GM23338 (cell line): ENCODE data around the gene KLHL18. TPM values are rescaled to one million over a fixed set of nuclear protein-coding genes. Genes with fewer than 3 reads are reported as not detected.

Experiments used
- ATAC-seq: fragments of 200-7000 bp; cut with Tn5 transposase; 3 replicates; pipeline ENCODE4 v1.9.1; 2020
- DNase-seq: peaks from one replicate; pipeline ENCODE4 v3.0.0-alpha.2; 2015; ENCODE audit warnings: low spot score
- H2AFZ ChIP-seq: fragments of 200-600 bp; sonication (generic); 2 replicates; pipeline ENCODE4 v1.8.0; 2016; ENCODE audit warnings: antibody characterized with exemption, mild to moderate bottlenecking, moderate library complexity
- H3F3A ChIP-seq: fragments of 200-600 bp; sonication (generic); replicated peaks from 2 replicates; pipeline ENCODE4 v1.8.0; 2017; ENCODE audit warnings: antibody characterized with exemption, mixed run types, low read depth
- H3K27ac ChIP-seq: fragments of 200-600 bp; sonication (generic); 2 replicates; pipeline ENCODE4 v1.6.1; 2016; ENCODE audit warnings: low read depth
- H3K27me3 ChIP-seq: fragments of 200-600 bp; sonication (generic); 2 replicates; pipeline ENCODE4 v1.8.0; 2016; ENCODE audit warnings: mild to moderate bottlenecking, mixed run types, moderate library complexity; ENCODE audit not compliant: insufficient read depth
- H3K36me3 ChIP-seq: fragments of 200-600 bp; sonication (generic); 2 replicates; pipeline ENCODE4 v1.8.0; 2016; ENCODE audit warnings: mild to moderate bottlenecking; ENCODE audit not compliant: insufficient read depth
- H3K4me1 ChIP-seq: fragments of 200-600 bp; sonication (generic); 2 replicates; pipeline ENCODE4 v1.8.0; 2016; ENCODE audit warnings: mild to moderate bottlenecking, moderate library complexity; ENCODE audit not compliant: insufficient read depth
- H3K4me2 ChIP-seq: fragments of 200-600 bp; sonication (generic); 2 replicates; pipeline ENCODE4 v1.7.1; 2017; ENCODE audit warnings: mixed run types
- H3K4me3 ChIP-seq: fragments of 200-600 bp; sonication (generic); 2 replicates; pipeline ENCODE4 v1.6.1; 2016; ENCODE audit warnings: mixed run types
- H3K79me2 ChIP-seq: fragments of 200-600 bp; sonication (generic); replicated peaks from 2 replicates; pipeline ENCODE4 v1.8.0; 2017; ENCODE audit warnings: mild to moderate bottlenecking; ENCODE audit not compliant: insufficient read depth
- H3K9me2 ChIP-seq: fragments of 200-600 bp; sonication (generic); 2 replicates; pipeline ENCODE4 v1.8.0; 2017; ENCODE audit not compliant: insufficient read depth
- H4K20me1 ChIP-seq: fragments of 200-600 bp; sonication (generic); replicated peaks from 2 replicates; pipeline ENCODE4 v1.8.0; 2017; ENCODE audit warnings: mild to moderate bottlenecking; ENCODE audit not compliant: insufficient read depth
- H3K27ac Mint-ChIP-seq: 2 replicates; pipeline ENCODE4 v1.8.0; 2020; ENCODE audit warnings: inconsistent platforms, mild to moderate bottlenecking, moderate library complexity, mixed read lengths
- H3K27me3 Mint-ChIP-seq: 3 replicates; pipeline ENCODE4 v1.8.0; 2022; ENCODE audit warnings: low read depth, mild to moderate bottlenecking, moderate library complexity, mixed read lengths, inconsistent platforms; ENCODE audit not compliant: insufficient read depth, poor library complexity
- H3K36me3 Mint-ChIP-seq: 3 replicates; pipeline ENCODE4 v1.8.0; 2021; ENCODE audit warnings: low read depth, mild to moderate bottlenecking, inconsistent platforms, moderate library complexity, mixed read lengths
- H3K4me1 Mint-ChIP-seq: 3 replicates; pipeline ENCODE4 v1.8.0; 2020; ENCODE audit warnings: mild to moderate bottlenecking, inconsistent platforms, mixed read lengths
- H3K4me3 Mint-ChIP-seq: 3 replicates; pipeline ENCODE4 v1.8.0; 2021; ENCODE audit warnings: moderate library complexity, mild to moderate bottlenecking, inconsistent platforms, mixed read lengths
- H3K9me3 Mint-ChIP-seq: 3 replicates; pipeline ENCODE4 v1.8.0; 2020; ENCODE audit warnings: moderate library complexity, mild to moderate bottlenecking, inconsistent platforms, mixed read lengths
- CREB1 ChIP-seq: fragments of 250-450 bp; sonication (Bioruptor Pico); IDR thresholded peaks from 2 replicates; pipeline ENCODE4 v1.5.0; 2020; ENCODE audit warnings: low read depth, mild to moderate bottlenecking, moderate library complexity
- CTCF ChIP-seq, 2 experiments: fragments of 200-600 bp in 1 of 2; sonication (generic) in 1 of 2; conservative IDR thresholded peaks; 2 replicates each; pipeline versions ENCODE4 v1.5.1 to v1.6.1; 2016 to 2017; ENCODE audit warnings: antibody characterized with exemption in 2 of 2, low read depth in 2 of 2, mild to moderate bottlenecking in 2 of 2, moderate library complexity in 1 of 2
- EZH2 ChIP-seq: fragments of 200-600 bp; sonication (generic); IDR thresholded peaks from one replicate; pipeline ENCODE4 v1.8.0; 2017; ENCODE audit warnings: antibody characterized with exemption, mild to moderate bottlenecking, low read depth; ENCODE audit not compliant: unreplicated experiment
- EZH2phosphoT487 ChIP-seq: fragments of 200-600 bp; sonication (generic); IDR thresholded peaks from one replicate; pipeline ENCODE4 v1.8.1; 2018; ENCODE audit warnings: antibody characterized with exemption; ENCODE audit not compliant: unreplicated experiment
- JUNB ChIP-seq: IDR thresholded peaks from one replicate; pipeline ENCODE4 v1.6.1; 2016; ENCODE audit warnings: antibody characterized with exemption; ENCODE audit not compliant: unreplicated experiment
- NANOG ChIP-seq: IDR thresholded peaks from 2 replicates; pipeline ENCODE4 v1.6.1; 2016; ENCODE audit warnings: antibody characterized with exemption, borderline replicate concordance
- POLR2AphosphoS5 ChIP-seq: IDR thresholded peaks from 2 replicates; pipeline ENCODE4 v1.6.1; 2016; ENCODE audit warnings: antibody characterized with exemption, low read depth
- STAT1 ChIP-seq: IDR thresholded peaks from one replicate; pipeline ENCODE4 v1.6.1; 2016; ENCODE audit warnings: antibody characterized with exemption; ENCODE audit not compliant: unreplicated experiment
- ZNF114 ChIP-seq: fragments of 250-450 bp; sonication (Bioruptor Pico); IDR thresholded peaks from 2 replicates; pipeline ENCODE4 v1.5.0; 2020; ENCODE audit warnings: mild to moderate bottlenecking, moderate library complexity
- ZNF331 ChIP-seq: fragments of 250-450 bp; sonication (Bioruptor Pico); IDR thresholded peaks from 2 replicates; pipeline ENCODE4 v1.5.0; 2020; ENCODE audit warnings: low read depth, mild to moderate bottlenecking, moderate library complexity
- ZNF462 ChIP-seq: fragments of 250-450 bp; sonication (Bioruptor Pico); IDR thresholded peaks from 2 replicates; pipeline ENCODE4 v1.5.0; 2020; ENCODE audit warnings: mild to moderate bottlenecking, moderate library complexity
- polyA plus RNA-seq: library from polyadenylated mRNA; unstranded; fragments of >200 nt; fragmentation: Nextera tagmentation; extraction: Ambion mirVana; gene quantifications from 2 replicates; pipeline ENCODE4 v1.2.1, GENCODE V29; 2016
- total RNA-seq: library from RNA; depleted of rRNA; stranded (reverse); fragments of >200 nt; shearing (Covaris generic); gene quantifications from 2 replicates; pipeline ENCODE4 v1.2.3, GENCODE V29; 2014
- TF ChIP-seq, protein P1 (sequence below): IDR thresholded peaks from one replicate; pipeline ENCODE4 v1.6.1; 2018; ENCODE audit warnings: antibody characterized with exemption; ENCODE audit not compliant: unreplicated experiment
- TF ChIP-seq, protein P2 (sequence below): IDR thresholded peaks from 2 replicates; pipeline ENCODE4 v1.6.1; 2016; ENCODE audit warnings: antibody characterized with exemption

KLHL18 gene
- total and polyA plus RNA-seq, 2 experiments from 2014 or later: 11.3 to 18.1 TPM

- Histone ChIP-seq H4K20me1 (peaks cover 46% of the 10 kb centered on the region), H3K27ac (no peak overlapping the region), H3K4me2 (no peak overlapping the region), H3F3A (0 out of 2 replicates have a peak, but pooled peaks cover 5% of the 10 kb centered on the region), H3K9me2 (no peaks in the 10 kb centered on the region), H3K27me3 (no peaks in the 10 kb centered on the region), H3K4me3 (no peak overlapping the region), H2AFZ (no peak overlapping the region), H3K79me2 (peaks cover 98% of the 10 kb centered on the region), H3K4me1 (no peaks in the 10 kb centered on the region; the same call in 1 of the 2 replicates), H3K36me3 (no peaks in the 10 kb centered on the region)
- peaks cover 25% of the 10 kb centered on the region for H3K4me1 Mint-ChIP-seq
- peaks cover 3% of the 10 kb centered on the region for H3K27me3 Mint-ChIP-seq
- no peaks in the 10 kb centered on the region for H3K9me3 Mint-ChIP-seq
- H3K27ac Mint-ChIP-seq: no peak overlapping the region
- H3K36me3 Mint-ChIP-seq: peaks cover 10% of the 10 kb centered on the region; the same call in 1 of the 3 replicates
- no peak for TF ChIP-seq CREB1 (CRISPR knock-in tag)
- TF ChIP-seq JUNB: no peak
- TF ChIP-seq ZNF331 (CRISPR knock-in tag): no peak
- no peak for TF ChIP-seq ZNF114 (CRISPR knock-in tag)
- no peak for TF ChIP-seq NANOG
- TF ChIP-seq EZH2: no peak
- no peak for TF ChIP-seq STAT1
- TF ChIP-seq POLR2AphosphoS5: no peak
- TF ChIP-seq, protein P1, sequence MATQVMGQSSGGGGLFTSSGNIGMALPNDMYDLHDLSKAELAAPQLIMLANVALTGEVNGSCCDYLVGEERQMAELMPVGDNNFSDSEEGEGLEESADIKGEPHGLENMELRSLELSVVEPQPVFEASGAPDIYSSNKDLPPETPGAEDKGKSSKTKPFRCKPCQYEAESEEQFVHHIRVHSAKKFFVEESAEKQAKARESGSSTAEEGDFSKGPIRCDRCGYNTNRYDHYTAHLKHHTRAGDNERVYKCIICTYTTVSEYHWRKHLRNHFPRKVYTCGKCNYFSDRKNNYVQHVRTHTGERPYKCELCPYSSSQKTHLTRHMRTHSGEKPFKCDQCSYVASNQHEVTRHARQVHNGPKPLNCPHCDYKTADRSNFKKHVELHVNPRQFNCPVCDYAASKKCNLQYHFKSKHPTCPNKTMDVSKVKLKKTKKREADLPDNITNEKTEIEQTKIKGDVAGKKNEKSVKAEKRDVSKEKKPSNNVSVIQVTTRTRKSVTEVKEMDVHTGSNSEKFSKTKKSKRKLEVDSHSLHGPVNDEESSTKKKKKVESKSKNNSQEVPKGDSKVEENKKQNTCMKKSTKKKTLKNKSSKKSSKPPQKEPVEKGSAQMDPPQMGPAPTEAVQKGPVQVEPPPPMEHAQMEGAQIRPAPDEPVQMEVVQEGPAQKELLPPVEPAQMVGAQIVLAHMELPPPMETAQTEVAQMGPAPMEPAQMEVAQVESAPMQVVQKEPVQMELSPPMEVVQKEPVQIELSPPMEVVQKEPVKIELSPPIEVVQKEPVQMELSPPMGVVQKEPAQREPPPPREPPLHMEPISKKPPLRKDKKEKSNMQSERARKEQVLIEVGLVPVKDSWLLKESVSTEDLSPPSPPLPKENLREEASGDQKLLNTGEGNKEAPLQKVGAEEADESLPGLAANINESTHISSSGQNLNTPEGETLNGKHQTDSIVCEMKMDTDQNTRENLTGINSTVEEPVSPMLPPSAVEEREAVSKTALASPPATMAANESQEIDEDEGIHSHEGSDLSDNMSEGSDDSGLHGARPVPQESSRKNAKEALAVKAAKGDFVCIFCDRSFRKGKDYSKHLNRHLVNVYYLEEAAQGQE: no peak
- no peak for TF ChIP-seq CTCF (conservative IDR thresholded peaks at IDR 0.05; ENCODE audit: low read depth in 2 of 2)
- TF ChIP-seq ZNF462 (CRISPR knock-in tag): no peak
- no peak for TF ChIP-seq EZH2phosphoT487
- TF ChIP-seq, protein P2, sequence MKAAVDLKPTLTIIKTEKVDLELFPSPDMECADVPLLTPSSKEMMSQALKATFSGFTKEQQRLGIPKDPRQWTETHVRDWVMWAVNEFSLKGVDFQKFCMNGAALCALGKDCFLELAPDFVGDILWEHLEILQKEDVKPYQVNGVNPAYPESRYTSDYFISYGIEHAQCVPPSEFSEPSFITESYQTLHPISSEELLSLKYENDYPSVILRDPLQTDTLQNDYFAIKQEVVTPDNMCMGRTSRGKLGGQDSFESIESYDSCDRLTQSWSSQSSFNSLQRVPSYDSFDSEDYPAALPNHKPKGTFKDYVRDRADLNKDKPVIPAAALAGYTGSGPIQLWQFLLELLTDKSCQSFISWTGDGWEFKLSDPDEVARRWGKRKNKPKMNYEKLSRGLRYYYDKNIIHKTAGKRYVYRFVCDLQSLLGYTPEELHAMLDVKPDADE: no peak
- DNase-seq (no peak), ATAC-seq (no peak)
- H3K4me3 Mint-ChIP-seq: no peak overlapping the region
Measured at GRCh38 chr3:47293822-47294221, 11.1 kb downstream of the KLHL18 start.
